ENCODE measurements around the gene DAPK1.

The DAPK1 gene

GRCh38 chr9:87585123-87585855, 87.6 kb downstream of the DAPK1 start:
- H3K36me3 ChIP-seq = no peaks in the 10 kb centered on the region
- no peaks in the 10 kb centered on the region for H4K20me1 ChIP-seq
- H3K4me2 ChIP-seq = no peak overlapping the region

GRCh38 chr9:87586731-87587355, 89.2 kb downstream of the DAPK1 start:
- no peaks in the 10 kb centered on the region for H4K20me1 ChIP-seq
- TF ChIP-seq Cebpa-rat (IDR thresholded peaks at IDR 0.05) = no peak
- no peak overlapping the region for H3K27ac ChIP-seq
- H3K4me2 ChIP-seq = no peak overlapping the region
- H3K4me1 ChIP-seq = no peaks in the 10 kb centered on the region
- H3K36me3 ChIP-seq = no peaks in the 10 kb centered on the region
- H3K27me3 ChIP-seq = no peaks in the 10 kb centered on the region
- no peak overlapping the region for H3K9ac ChIP-seq
- no peaks in the 10 kb centered on the region for H3K9me3 ChIP-seq
- no peak overlapping the region for H3K4me3 ChIP-seq

More at GRCh38 chr9:87585123-87585855, 87.6 kb downstream of the DAPK1 start:
- no peaks in the 10 kb centered on the region for H3K4me1 ChIP-seq
- H3K9ac ChIP-seq = no peak overlapping the region
- no peak for TF ChIP-seq Cebpa-rat (IDR thresholded peaks at IDR 0.05)
- H3K27me3 ChIP-seq = no peaks in the 10 kb centered on the region
- no peak overlapping the region for H3K27ac ChIP-seq
- no peaks in the 10 kb centered on the region for H3K9me3 ChIP-seq
- no peak overlapping the region for H3K4me3 ChIP-seq

GRCh38 chr9:87587356-87587745, 89.7 kb downstream of the DAPK1 start:
- no peak overlapping the region for H3K9ac ChIP-seq
- H4K20me1 ChIP-seq = no peaks in the 10 kb centered on the region
- H3K4me2 ChIP-seq = no peak overlapping the region
- TF ChIP-seq Cebpa-rat (IDR thresholded peaks at IDR 0.05) = no peak
- H3K36me3 ChIP-seq = no peaks in the 10 kb centered on the region
- H3K27me3 ChIP-seq = no peaks in the 10 kb centered on the region
- no peak overlapping the region for H3K27ac ChIP-seq
- H3K9me3 ChIP-seq = no peaks in the 10 kb centered on the region
- no peaks in the 10 kb centered on the region for H3K4me1 ChIP-seq
- no peak overlapping the region for H3K4me3 ChIP-seq

GRCh38 chr9:87587864-87588263, 90.2 kb downstream of the DAPK1 start:
- TF ChIP-seq Cebpa-rat (IDR thresholded peaks at IDR 0.05) = no peak
- H3K9ac ChIP-seq = no peak overlapping the region
- H3K27ac ChIP-seq = no peak overlapping the region
- H3K4me1 ChIP-seq = no peaks in the 10 kb centered on the region
- no peak overlapping the region for H3K4me2 ChIP-seq
- H3K36me3 ChIP-seq = no peaks in the 10 kb centered on the region
- no peaks in the 10 kb centered on the region for H3K9me3 ChIP-seq
- no peak overlapping the region for H3K4me3 ChIP-seq
- H4K20me1 ChIP-seq = no peaks in the 10 kb centered on the region
- H3K27me3 ChIP-seq = no peaks in the 10 kb centered on the region

GRCh38 chr9:87588339-87588738, 90.7 kb downstream of the DAPK1 start:
- TF ChIP-seq Cebpa-rat (IDR thresholded peaks at IDR 0.05) = no peak
- no peaks in the 10 kb centered on the region for H3K27me3 ChIP-seq
- no peaks in the 10 kb centered on the region for H3K36me3 ChIP-seq
- no peaks in the 10 kb centered on the region for H3K4me1 ChIP-seq
- no peak overlapping the region for H3K27ac ChIP-seq
- H4K20me1 ChIP-seq = no peaks in the 10 kb centered on the region
- no peak overlapping the region for H3K4me2 ChIP-seq
- no peak overlapping the region for H3K9ac ChIP-seq
- no peaks in the 10 kb centered on the region for H3K9me3 ChIP-seq
- no peak overlapping the region for H3K4me3 ChIP-seq

- Histone ChIP-seq H3K27ac (no peak overlapping the region), H3K9ac (no peak overlapping the region), H3K27me3 (no peaks in the 10 kb centered on the region), H4K20me1 (no peaks in the 10 kb centered on the region), H3K4me1 (no peaks in the 10 kb centered on the region), H3K9me3 (no peaks in the 10 kb centered on the region), H3K4me3 (no peak overlapping the region), H3K36me3 (no peaks in the 10 kb centered on the region), H3K4me2 (no peak overlapping the region)
- TF ChIP-seq Cebpa-rat (IDR thresholded peaks at IDR 0.05) = no peak
Measured at GRCh38 chr9:87590996-87591395, 93.3 kb downstream of the DAPK1 start.

- H3K27ac ChIP-seq = no peak overlapping the region
- H3K4me1 ChIP-seq = no peaks in the 10 kb centered on the region
- no peak overlapping the region for H3K4me2 ChIP-seq
- no peak overlapping the region for H3K9ac ChIP-seq
- H3K4me3 ChIP-seq = no peak overlapping the region
- no peak for TF ChIP-seq Cebpa-rat (IDR thresholded peaks at IDR 0.05)
- H3K36me3 ChIP-seq = no peaks in the 10 kb centered on the region
- H4K20me1 ChIP-seq = no peaks in the 10 kb centered on the region
- no peaks in the 10 kb centered on the region for H3K27me3 ChIP-seq
- no peaks in the 10 kb centered on the region for H3K9me3 ChIP-seq
Measured at GRCh38 chr9:87592554-87593358, 95.1 kb downstream of the DAPK1 start.

- Histone ChIP-seq H3K9me3 (no peaks in the 10 kb centered on the region), H3K27ac (no peak overlapping the region), H3K4me3 (no peak overlapping the region)
Measured at GRCh38 chr9:87593359-87593980, 95.8 kb downstream of the DAPK1 start.

GRCh38 chr9:87594194-87594593, 96.5 kb downstream of the DAPK1 start:
- no peak for TF ChIP-seq Cebpa-rat (IDR thresholded peaks at IDR 0.05)
- no peaks in the 10 kb centered on the region for H3K27me3 ChIP-seq
- no peaks in the 10 kb centered on the region for H3K9me3 ChIP-seq
- no peak overlapping the region for H3K4me2 ChIP-seq
- H4K20me1 ChIP-seq = no peaks in the 10 kb centered on the region
- H3K27ac ChIP-seq = no peak overlapping the region
- H3K4me1 ChIP-seq = no peaks in the 10 kb centered on the region
- H3K9ac ChIP-seq = no peak overlapping the region
- no peaks in the 10 kb centered on the region for H3K36me3 ChIP-seq
- no peak overlapping the region for H3K4me3 ChIP-seq

More at GRCh38 chr9:87593359-87593980, 95.8 kb downstream of the DAPK1 start:
- H3K9ac ChIP-seq = no peak overlapping the region
- no peaks in the 10 kb centered on the region for H3K4me1 ChIP-seq
- TF ChIP-seq Cebpa-rat (IDR thresholded peaks at IDR 0.05) = no peak
- no peak overlapping the region for H3K4me2 ChIP-seq
- H3K36me3 ChIP-seq = no peaks in the 10 kb centered on the region
- H3K27me3 ChIP-seq = no peaks in the 10 kb centered on the region
- H4K20me1 ChIP-seq = no peaks in the 10 kb centered on the region

Data from BLaER1 (cell line).